ENCODE measurements around the gene DNAJC24.

GRCh38 chr11:31477528-31478222 is 108.0 kb downstream of the DNAJC24 start:
- TF ChIP-seq CTCF (IDR thresholded peaks at IDR 0.05): no peak
- no peak for TF ChIP-seq POLR2A (IDR thresholded peaks at IDR 0.05)
- no peak for TF ChIP-seq POLR2AphosphoS5 (IDR thresholded peaks at IDR 0.05)

All from prostate gland (tissue), 2 donors.